ENCODE data around the gene UROC1.

The UROC1 gene

GRCh38 chr3:126434931-126435411 lies 82.6 kb downstream of the UROC1 start:
- Histone ChIP-seq H3K9me3 (peaks cover 0 to 5% (median 5%) of the 10 kb centered on the region in 3 donors), H3K4me3 (no peak overlapping the region), H3K27ac (no peak overlapping the region), H3K36me3 (peaks cover 37 to 80% (median 66%) of the 10 kb centered on the region in 3 donors), H3K4me1 (no peaks in the 10 kb centered on the region), H3K27me3 (no peaks in the 10 kb centered on the region)
- intact Hi-C loops (cut with DNase I; ENCODE audit: low total_unique reads) = no loop called here
- peak in 1 of 2 donors; percentile 45 for DNase-seq
- TF ChIP-seq CTCF (IDR thresholded peaks at IDR 0.05) = no peak

- Histone ChIP-seq H3K27ac (no peak overlapping the region), H3K9me3 (peaks cover 0 to 5% (median 5%) of the 10 kb centered on the region in 3 donors), H3K27me3 (no peaks in the 10 kb centered on the region), H3K4me3 (no peak overlapping the region), H3K36me3 (peaks cover 34 to 73% (median 59%) of the 10 kb centered on the region in 3 donors), H3K4me1 (no peaks in the 10 kb centered on the region)
- intact Hi-C loops (cut with DNase I; ENCODE audit: low total_unique reads) = no loop called here
- no peak for TF ChIP-seq CTCF (IDR thresholded peaks at IDR 0.05)
- DNase-seq = no peak
Measured at GRCh38 chr3:126434264-126434590, 83.3 kb downstream of the UROC1 start.

GRCh38 chr3:126433496-126434263 lies 83.9 kb downstream of the UROC1 start:
- intact Hi-C loops (cut with DNase I; ENCODE audit: low total_unique reads) = no loop called here
- Histone ChIP-seq H3K9me3 (peaks cover 0 to 6% (median 5%) of the 10 kb centered on the region in 3 donors), H3K27me3 (no peaks in the 10 kb centered on the region), H3K4me1 (no peaks in the 10 kb centered on the region), H3K36me3 (peaks cover 28 to 67% (median 53%) of the 10 kb centered on the region in 3 donors), H3K4me3 (no peak overlapping the region), H3K27ac (no peak overlapping the region)
- no peak for TF ChIP-seq CTCF (IDR thresholded peaks at IDR 0.05)
- DNase-seq = peak in 1 of 2 donors; percentile 42

- Histone ChIP-seq H3K4me3 (no peak overlapping the region), H3K36me3 (peaks cover 22 to 61% (median 50%) of the 10 kb centered on the region in 3 donors), H3K9me3 (peaks cover 0 to 10% (median 5%) of the 10 kb centered on the region in 3 donors), H3K27me3 (no peaks in the 10 kb centered on the region), H3K27ac (no peak overlapping the region), H3K4me1 (no peaks in the 10 kb centered on the region)
- peak in 1 of 2 donors; percentile 39 for DNase-seq
- no peak for TF ChIP-seq CTCF (IDR thresholded peaks at IDR 0.05)
- intact Hi-C loops (cut with DNase I; ENCODE audit: low total_unique reads) = no loop called here
Measured at GRCh38 chr3:126433105-126433430, 84.5 kb downstream of the UROC1 start.

- H3K36me3 ChIP-seq = peaks cover 22 to 56% (median 45%) of the 10 kb centered on the region in 3 donors
- H3K27ac ChIP-seq = no peak overlapping the region
- no peak for DNase-seq
- intact Hi-C loops (cut with DNase I; ENCODE audit: low total_unique reads) = no loop called here
- H3K4me3 ChIP-seq = no peak overlapping the region
- no peaks in the 10 kb centered on the region for H3K27me3 ChIP-seq
- no peak for TF ChIP-seq CTCF (IDR thresholded peaks at IDR 0.05)
- H3K9me3 ChIP-seq = peaks cover 0 to 14% (median 5%) of the 10 kb centered on the region in 3 donors
- H3K4me1 ChIP-seq = no peaks in the 10 kb centered on the region
Measured at GRCh38 chr3:126432361-126433104, 85.0 kb downstream of the UROC1 start.

Data from tibial artery (tissue), 4 donors.